ENCODE results near the gene HBA1. TPM values are rescaled to one million over a fixed set of nuclear protein-coding genes. Genes with fewer than 3 reads are reported as not detected.

Gene HBA1
- total and polyA plus RNA-seq, 2 of the 8 experiments (the other 6 are each of a cell fraction or from before 2014, with no cell fraction given): 2.3 TPM

GRCh38 chr16:149024-149660 lies 27.3 kb upstream of the HBA1 start:
- Histone ChIP-seq H2BK20ac (ENCODE audit: low read length) (no peak overlapping the region), H2BK12ac (ENCODE audit: low read depth, low read length) (no peak overlapping the region), H2AFZ (ENCODE audit: low read length) (no peak overlapping the region), H3K23me2 (ENCODE audit: low read depth, low read length) (no peaks in the 10 kb centered on the region), H3K36me3 (ENCODE audit: control insufficient read depth in 2 of 4, insufficient read depth in 4 of 4, low read length in 3 of 4) (no peaks in the 10 kb centered on the region), H2BK15ac (ENCODE audit: low read length) (no peak overlapping the region), H3K56ac (replicated peaks; ENCODE audit: insufficient read length, low read depth, low read length) (no peak overlapping the region), H4K91ac (replicated peaks; ENCODE audit: insufficient read length, low read length) (no peak overlapping the region), H3K9ac (replicated peaks in 1 of 4; ENCODE audit: extremely low read depth in 1 of 4, low read depth in 3 of 4, low read length in 3 of 4) (0 out of 7 replicates have a peak overlapping the region, but pooled peaks of 1 of the 4 experiments have one; percentile 40), H3K18ac (ENCODE audit: extremely low read depth, low read length) (no peak overlapping the region), H3K4me3 (ENCODE audit: extremely low read depth in 1 of 4, insufficient read depth in 2 of 4, low read depth in 3 of 4, low read length in 4 of 4) (no peak overlapping the region), H2BK5ac (ENCODE audit: low read depth, low read length) (no peak overlapping the region), H3K9me3 (ENCODE audit: insufficient read depth in 2 of 2, low read depth in 1 of 2, low read length in 1 of 2) (no peaks in the 10 kb centered on the region), H2BK120ac (replicated peaks; ENCODE audit: low read depth, low read length) (no peak overlapping the region), H4K8ac (ENCODE audit: extremely low read depth, insufficient read depth, low read length) (no peak overlapping the region), H3K4ac (replicated peaks; ENCODE audit: insufficient read length, low read depth, low read length) (no peak overlapping the region), H4K5ac (ENCODE audit: insufficient read length, low read depth, low read length) (no peak overlapping the region), H3K4me2 (ENCODE audit: insufficient read depth in 1 of 2, low read depth in 2 of 2, low read length in 2 of 2) (no peak overlapping the region), H3K79me2 (ENCODE audit: control insufficient read depth in 1 of 2, insufficient read depth in 2 of 2, low read length in 2 of 2) (no peaks in the 10 kb centered on the region), H3K23ac (ENCODE audit: insufficient read length) (no peak overlapping the region), H4K20me1 (replicated peaks in 1 of 2; ENCODE audit: control insufficient read depth in 1 of 2, insufficient read depth in 2 of 2, low read length in 2 of 2) (no peaks in the 10 kb centered on the region), H3K4me1 (replicated peaks in 1 of 4; ENCODE audit: control insufficient read depth in 3 of 4, insufficient read depth in 4 of 4, low read length in 3 of 4) (no peaks in the 10 kb centered on the region), H3K14ac (ENCODE audit: insufficient read length) (no peak overlapping the region), H3K79me1 (ENCODE audit: low read depth, low read length) (no peaks in the 10 kb centered on the region), H3K27me3 (replicated peaks in 1 of 4; ENCODE audit: control insufficient read depth in 3 of 4, extremely low read depth in 1 of 4, insufficient read depth in 3 of 4, low read length in 3 of 4) (peaks cover 0 to 11% (median 7%) of the 10 kb centered on the region in 4 experiments; a peak in 6 of 7 replicates), H3K27ac (ENCODE audit: low read depth, low read length) (no peak overlapping the region), H2AK5ac (ENCODE audit: low read depth, low read length) (no peak overlapping the region)
- DNase-seq (ENCODE audit: low read depth in 1 of 2, low spot score in 2 of 2) (no peak), FAIRE-seq (no peak)
- TF ChIP-seq CBX8 (IDR thresholded peaks at IDR 0.05; ENCODE audit: borderline replicate concordance, low read depth, low read length) (no peak), CBX5 (IDR thresholded peaks at IDR 0.05; ENCODE audit: low read depth, low read length) (no peak), ZNF274 (IDR thresholded peaks at IDR 0.05; ENCODE audit: borderline replicate concordance, extremely low read depth, low read length) (no peak), JUN (IDR thresholded peaks at IDR 0.05; ENCODE audit: low read depth, low read length) (no peak), SUZ12 (IDR thresholded peaks at IDR 0.05; ENCODE audit: low read length) (no peak), SRF (IDR thresholded peaks at IDR 0.05; ENCODE audit: low read depth, low read length) (no peak), NRF1 (IDR thresholded peaks at IDR 0.05; ENCODE audit: low read depth, low read length) (no peak), JUND (IDR thresholded peaks at IDR 0.05; ENCODE audit: low read length) (no peak), EGR1 (IDR thresholded peaks at IDR 0.05; ENCODE audit: borderline replicate concordance, low read depth, low read length) (no peak), ASH2L (IDR thresholded peaks at IDR 0.05; ENCODE audit: low read length) (no peak), MAFK (IDR thresholded peaks at IDR 0.05; ENCODE audit: low read depth, low read length) (no peak), CREB1 (IDR thresholded peaks at IDR 0.05) (no peak), GABPA (IDR thresholded peaks at IDR 0.05; ENCODE audit: borderline replicate concordance, insufficient read depth, low read length) (no peak), POLR2AphosphoS5 (IDR thresholded peaks at IDR 0.05; ENCODE audit: low read depth, low read length) (no peak)
- ChIA-PET POLR2A (ENCODE audit: partially characterized antibody) (interaction anchor here (1.2 kb wide), 1 partner anchor 31 kb away, joined by 3 read pairs; no protein-coding TSS in a partner anchor), CTCF (ENCODE audit: partially characterized antibody) (interaction anchor here (0.9 to 3.1 kb wide), 2 partner anchors 32 to 33 kb away, joined by 3 to 18 read pairs; no protein-coding TSS in a partner anchor)
- 83% methylated on average over 9 of the region's 9 CpGs; no CpG with 5 or more reads in 1 of the 2 experiments for WGBS, 2 experiments (ENCODE audit: extremely low coverage in 1 of 2, insufficient coverage in 1 of 2, insufficient read length in 1 of 2, insufficient replicate concordance in 2 of 2, low coverage in 1 of 2, low lambda C conversion rate in 2 of 2, missing lambda C conversion rate in 1 of 2)
